Measurements from ENCODE around the gene UBE2J1. TPM values are rescaled to one million over a fixed set of nuclear protein-coding genes. Genes with fewer than 3 reads are reported as not detected.
A peak's percentile ranks its signal among the peaks of the same experiment; 100 is the strongest.

UBE2J1 gene
- total RNA-seq, 1 donor from 2014 or later, result 13.1 TPM

- Histone ChIP-seq H3K27me3 (ENCODE audit: low read depth) (no peaks in the 10 kb centered on the region), H3K9me3 (replicated peaks) (no peaks in the 10 kb centered on the region), H3K4me1 (peaks cover 18% of the 10 kb centered on the region), H3K4me3 (no peak overlapping the region), H3K36me3 (no peaks in the 10 kb centered on the region), H3K27ac (replicated peaks) (no peak overlapping the region)
- no peak for DNase-seq
- TF ChIP-seq CTCF (IDR thresholded peaks at IDR 0.05; ENCODE audit: borderline replicate concordance), result no peak
- intact Hi-C loops (cut with micrococcal nuclease), result no loop called here
Observed at GRCh38 chr6:89385846-89386245, 33.3 kb upstream of the UBE2J1 start.

- no peak overlapping the region for H3K27ac ChIP-seq (replicated peaks)
- peaks cover 20% of the 10 kb centered on the region for H3K4me1 ChIP-seq
- no peaks in the 10 kb centered on the region for H3K36me3 ChIP-seq
- H3K27me3 ChIP-seq (ENCODE audit: low read depth), result no peaks in the 10 kb centered on the region
- H3K9me3 ChIP-seq (replicated peaks), result no peaks in the 10 kb centered on the region
- DNase-seq, result no peak
- H3K4me3 ChIP-seq, result no peak overlapping the region
- no peak for TF ChIP-seq CTCF (IDR thresholded peaks at IDR 0.05; ENCODE audit: borderline replicate concordance)
- intact Hi-C loops (cut with micrococcal nuclease), result no loop called here
Observed at GRCh38 chr6:89385156-89385667, 32.7 kb upstream of the UBE2J1 start.

GRCh38 chr6:89381031-89381430, 28.5 kb upstream of the UBE2J1 start:
- Histone ChIP-seq H3K27me3 (ENCODE audit: low read depth) (no peaks in the 10 kb centered on the region), H3K36me3 (peaks cover 6% of the 10 kb centered on the region), H3K27ac (replicated peaks) (no peak overlapping the region), H3K4me1 (peaks cover 36% of the 10 kb centered on the region), H3K9me3 (replicated peaks) (no peaks in the 10 kb centered on the region), H3K4me3 (no peak overlapping the region)
- intact Hi-C loops (cut with micrococcal nuclease), result no loop called here
- TF ChIP-seq CTCF (IDR thresholded peaks at IDR 0.05; ENCODE audit: borderline replicate concordance), result no peak
- no peak for DNase-seq

- DNase-seq, result no peak
- TF ChIP-seq CTCF (IDR thresholded peaks at IDR 0.05; ENCODE audit: borderline replicate concordance), result no peak
- no peaks in the 10 kb centered on the region for H3K9me3 ChIP-seq (replicated peaks)
- H3K27ac ChIP-seq (replicated peaks), result peak overlapping the region; percentile 42
- intact Hi-C loops (cut with micrococcal nuclease), result no loop called here
- peaks cover 6% of the 10 kb centered on the region for H3K36me3 ChIP-seq
- no peaks in the 10 kb centered on the region for H3K27me3 ChIP-seq (ENCODE audit: low read depth)
- H3K4me1 ChIP-seq, result peaks cover 32% of the 10 kb centered on the region
- no peak overlapping the region for H3K4me3 ChIP-seq
Observed at GRCh38 chr6:89379281-89379680, 26.8 kb upstream of the UBE2J1 start.

- Histone ChIP-seq H3K4me1 (peaks cover 32% of the 10 kb centered on the region), H3K27ac (replicated peaks) (peak overlapping the region; percentile 42), H3K27me3 (ENCODE audit: low read depth) (no peaks in the 10 kb centered on the region), H3K9me3 (replicated peaks) (no peaks in the 10 kb centered on the region), H3K4me3 (no peak overlapping the region), H3K36me3 (peaks cover 6% of the 10 kb centered on the region)
- no peak for TF ChIP-seq CTCF (IDR thresholded peaks at IDR 0.05; ENCODE audit: borderline replicate concordance)
- intact Hi-C loops (cut with micrococcal nuclease), result no loop called here
- DNase-seq, result no peak
Observed at GRCh38 chr6:89378628-89379027, 26.1 kb upstream of the UBE2J1 start.

All from left ventricle myocardium inferior (tissue), 1 donor.